HUDEP-2 (cell line): ENCODE data around the gene CYP24A1.
A peak's percentile ranks its signal among the peaks of the same experiment; 100 is the strongest.

Source experiments
- DNase-seq, 76 experiments: peaks; one replicate each; lab custom pipeline; 2025; ENCODE audit not compliant: unreplicated experiment in 76 of 76; lab: John Stamatoyannopoulos, UW

The CYP24A1 gene

GRCh38 chr20:54177378-54177777 is 3.6 kb upstream of the CYP24A1 start:
- DNase-seq: no peak

GRCh38 chr20:54176610-54177009 is 2.8 kb upstream of the CYP24A1 start:
- no peak for DNase-seq

GRCh38 chr20:54174457-54175175 is 830 bp upstream of the CYP24A1 start:
- no peak for DNase-seq

GRCh38 chr20:54172856-54173652 is 732 bp downstream of the CYP24A1 start:
- DNase-seq: peak in 5 of 76 experiments; percentile 1 to 21 (median 2)

- peak in 1 of 76 experiments; percentile 2 for DNase-seq
Observed at GRCh38 chr20:54172532-54172855, 1.3 kb downstream of the CYP24A1 start.

GRCh38 chr20:54170963-54171362 is 2.8 kb downstream of the CYP24A1 start:
- DNase-seq: no peak

- no peak for DNase-seq
Observed at GRCh38 chr20:54170026-54170471, 3.7 kb downstream of the CYP24A1 start.

GRCh38 chr20:54168961-54169862 is 4.6 kb downstream of the CYP24A1 start:
- no peak for DNase-seq

GRCh38 chr20:54167909-54168872 is 5.6 kb downstream of the CYP24A1 start:
- DNase-seq: no peak

- no peak for DNase-seq
Observed at GRCh38 chr20:54166987-54167662, 6.7 kb downstream of the CYP24A1 start.

GRCh38 chr20:54165803-54166202 is 8.0 kb downstream of the CYP24A1 start:
- DNase-seq: no peak

GRCh38 chr20:54165014-54165413 is 8.8 kb downstream of the CYP24A1 start:
- DNase-seq: no peak

GRCh38 chr20:54163402-54163801 is 10.4 kb downstream of the CYP24A1 start:
- DNase-seq: no peak

GRCh38 chr20:54162378-54163009 is 11.3 kb downstream of the CYP24A1 start:
- DNase-seq: no peak

- DNase-seq: no peak
Observed at GRCh38 chr20:54161821-54162149, 12.0 kb downstream of the CYP24A1 start.

- no peak for DNase-seq
Observed at GRCh38 chr20:54161008-54161820, 12.6 kb downstream of the CYP24A1 start.

- no peak for DNase-seq
Observed at GRCh38 chr20:54160065-54161007, 13.4 kb downstream of the CYP24A1 start.
